ENCODE measurements around the gene COL18A1.

- no peak for TF ChIP-seq CTCF (IDR thresholded peaks at IDR 0.05)
- TF ChIP-seq POLR2A (IDR thresholded peaks at IDR 0.05) = no peak
Observed at GRCh38 chr21:45504021-45504515, 99.1 kb downstream of the COL18A1 start.
